GM19452 (cell line): ENCODE results near the gene ASMT.
"Not testable (repeated sequence)": the region's sequence is repeated elsewhere in the genome, so short reads cannot be mapped to it uniquely, and the experiment has no call there.

Experiments
- ATAC-seq: cut with Tn5 transposase; IDR thresholded peaks from one replicate; pipeline ENCODE4 v1.9.1; 2021; ENCODE audit not compliant: unreplicated experiment

The ASMT gene

DNA sequence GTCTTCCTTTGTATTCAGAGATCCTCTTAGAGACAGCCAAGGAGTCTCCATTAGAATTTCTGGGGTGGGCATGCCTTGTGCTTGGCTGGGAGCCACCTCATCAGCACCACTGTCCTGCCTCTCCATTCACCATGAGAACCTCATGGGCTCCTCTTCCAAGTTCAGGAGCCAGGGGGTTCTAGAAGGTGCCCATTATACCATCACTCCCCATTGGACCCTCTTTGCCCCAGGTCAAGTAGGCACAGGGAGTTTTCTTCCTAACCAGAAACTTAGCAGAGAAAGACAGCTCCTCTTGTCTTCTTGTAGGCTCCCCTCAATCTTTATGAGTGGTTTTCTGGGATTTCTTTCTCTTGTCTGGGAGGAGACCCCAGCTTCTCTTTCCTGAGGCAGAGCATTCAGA is 31.1 kb downstream of the ASMT start:
- ATAC-seq = no peak

DNA sequence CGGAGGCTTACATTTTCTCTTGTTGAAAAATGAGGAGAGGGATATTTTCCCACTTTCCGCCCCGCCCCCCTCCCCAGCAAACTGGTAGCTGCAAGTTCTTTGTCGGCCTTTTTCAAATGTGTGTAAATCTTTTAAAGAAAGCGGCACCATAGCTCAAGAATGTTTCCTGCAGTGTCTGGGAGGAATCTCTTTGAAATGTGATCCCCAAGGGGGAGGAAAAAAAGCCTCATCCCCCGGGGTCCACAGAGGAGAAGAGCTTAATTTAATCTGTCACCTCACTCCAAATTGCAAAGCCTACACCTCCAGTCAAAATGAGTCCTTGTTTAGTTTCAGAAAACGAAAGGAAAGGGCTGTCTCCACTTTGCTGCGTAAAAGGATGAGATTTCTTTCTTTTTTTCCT is 34.8 kb downstream of the ASMT start:
- ATAC-seq = no peak

DNA sequence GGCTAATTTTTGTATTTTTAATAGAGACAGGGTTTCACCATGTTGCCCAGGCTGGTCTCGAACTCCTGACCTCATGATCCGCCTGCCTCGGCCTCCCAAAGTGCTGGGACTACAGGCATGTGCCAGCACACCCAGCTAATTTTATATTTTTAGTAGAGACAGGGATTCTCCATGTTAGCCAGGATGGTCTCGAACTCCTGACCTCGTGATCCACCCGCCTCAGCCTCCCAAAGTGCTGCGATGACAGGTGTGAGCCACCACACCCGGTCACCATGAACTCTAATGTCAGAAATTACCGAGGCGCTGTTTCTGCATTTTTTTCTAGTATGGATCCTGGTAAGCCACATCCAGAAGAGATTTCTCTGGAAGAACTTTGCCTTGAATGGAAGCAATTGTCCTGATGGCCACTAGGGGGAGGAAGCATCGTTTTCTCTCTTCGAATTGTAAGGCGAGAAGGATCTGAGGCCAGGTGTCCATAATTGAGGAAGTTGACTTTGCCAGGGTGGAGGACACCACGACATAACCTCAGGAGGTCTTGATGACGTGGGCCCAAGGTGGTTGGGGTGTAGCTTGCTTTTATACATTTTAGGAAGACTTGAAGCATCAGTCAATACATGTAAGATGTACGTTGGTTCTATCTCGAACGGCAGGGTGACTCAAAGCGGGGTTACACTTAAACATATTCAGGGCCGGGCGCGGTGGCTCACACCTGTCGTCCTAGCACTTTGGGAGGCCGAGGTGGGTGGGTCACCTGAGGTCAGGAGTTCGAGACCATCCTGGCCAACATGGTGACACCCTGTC is 37.4 kb downstream of the ASMT start:
- ATAC-seq = not testable (repeated sequence)

DNA sequence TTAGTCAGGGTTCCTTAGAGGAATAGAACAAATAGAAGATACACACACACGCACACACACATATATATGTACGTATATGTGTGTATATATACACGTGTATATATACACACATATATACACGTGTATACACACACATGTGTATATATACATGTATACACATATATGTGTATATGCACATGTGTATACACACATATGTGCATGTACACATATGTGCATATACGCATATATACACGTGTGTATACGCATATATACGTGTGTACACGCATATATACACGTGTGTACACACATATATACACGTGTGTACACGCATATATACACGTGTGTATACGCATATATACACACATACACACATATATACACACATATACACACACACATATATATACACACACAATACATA is 41.5 kb downstream of the ASMT start:
- no peak for ATAC-seq

DNA sequence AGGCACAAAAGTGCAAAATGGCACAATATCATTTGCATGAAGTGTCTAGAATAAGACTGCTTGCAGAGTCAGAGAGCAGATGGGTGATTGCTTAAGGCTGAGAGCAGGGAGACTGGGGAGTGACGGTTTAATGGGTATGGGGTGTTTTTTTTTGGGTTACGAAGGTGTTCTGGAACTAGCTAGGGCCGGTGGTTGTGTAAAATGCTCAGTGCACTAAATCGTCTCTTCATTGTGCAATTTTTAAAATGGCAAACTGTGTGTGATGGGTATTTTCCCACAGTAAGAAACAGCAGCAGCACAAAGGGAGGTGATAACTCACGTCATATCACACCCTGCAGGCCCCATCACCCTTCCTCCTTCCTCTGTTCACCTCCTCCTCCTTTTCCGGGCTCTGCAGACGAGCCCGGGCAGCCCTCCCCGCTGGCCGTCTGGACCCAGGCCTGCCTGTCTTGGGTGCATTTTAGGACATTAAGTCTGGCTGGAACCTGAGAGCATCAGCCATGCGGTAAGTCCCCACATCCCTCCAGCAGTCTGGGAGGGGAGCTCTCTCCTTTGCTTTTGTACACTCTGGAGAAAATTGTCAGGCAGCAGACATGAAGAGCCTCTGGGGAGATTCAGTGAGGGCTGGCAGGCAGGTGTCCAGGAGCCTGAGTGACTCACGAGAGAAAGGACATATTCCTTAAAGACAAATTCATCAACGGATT is 42.7 kb downstream of the ASMT start:
- ATAC-seq = peak; percentile 39

DNA sequence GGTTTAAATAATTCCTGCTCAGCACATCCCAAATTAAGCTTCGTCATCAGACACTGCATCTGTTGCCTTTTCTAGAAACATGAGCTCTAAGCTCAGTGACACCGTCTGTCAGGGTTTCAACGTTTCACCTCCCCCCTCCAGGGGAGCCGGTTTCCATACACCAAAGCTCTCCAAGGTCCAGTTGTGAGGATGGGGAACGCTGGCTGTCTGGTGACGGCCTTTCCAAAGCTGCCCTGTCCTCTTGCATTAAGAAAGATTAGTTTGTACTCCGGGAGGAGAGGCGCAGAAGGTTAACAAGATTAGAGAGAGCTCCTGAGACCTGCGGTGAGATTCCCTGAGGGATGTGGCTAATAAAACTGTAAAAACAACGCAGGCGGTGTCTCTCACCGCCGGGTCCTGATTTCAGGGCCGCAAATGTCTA is 43.2 kb downstream of the ASMT start:
- no peak for ATAC-seq

DNA sequence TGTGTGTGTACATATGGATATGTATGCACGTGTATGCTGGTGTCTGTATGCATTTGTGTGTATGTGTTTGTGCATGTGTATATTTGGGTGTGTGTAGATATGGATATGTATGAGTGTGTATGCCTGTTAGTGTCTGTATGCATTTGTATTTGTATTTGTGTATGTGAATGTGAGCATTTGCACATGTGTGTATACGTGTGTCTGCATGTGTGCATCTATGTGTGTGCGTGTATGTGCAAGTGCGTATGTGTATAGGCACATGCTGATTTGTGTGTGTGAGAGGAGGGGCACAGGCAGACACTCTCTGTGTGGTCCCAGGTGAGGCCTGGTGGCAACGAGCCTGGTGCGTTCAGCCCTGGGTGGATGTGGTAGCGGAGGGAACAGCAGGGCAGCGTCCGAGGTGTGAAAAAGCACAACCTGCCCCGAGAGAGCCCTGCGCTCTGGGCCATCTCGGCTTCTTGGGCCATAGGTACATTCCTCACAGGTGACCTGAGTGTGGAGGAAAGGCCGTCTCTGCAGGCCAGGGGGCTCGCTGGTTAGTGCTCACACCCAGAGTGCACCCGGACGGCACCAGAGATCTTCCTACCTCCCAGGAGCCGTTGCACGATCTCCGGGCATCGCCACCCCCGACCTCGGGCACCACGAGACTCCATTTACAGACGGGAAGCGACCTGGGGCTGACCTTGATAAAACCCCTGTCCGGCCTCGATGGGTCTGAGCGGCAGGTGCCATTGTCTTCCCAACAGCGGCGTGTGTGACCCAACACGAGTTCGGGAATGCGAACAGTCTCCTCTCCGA is 45.0 kb downstream of the ASMT start:
- ATAC-seq = no peak

DNA sequence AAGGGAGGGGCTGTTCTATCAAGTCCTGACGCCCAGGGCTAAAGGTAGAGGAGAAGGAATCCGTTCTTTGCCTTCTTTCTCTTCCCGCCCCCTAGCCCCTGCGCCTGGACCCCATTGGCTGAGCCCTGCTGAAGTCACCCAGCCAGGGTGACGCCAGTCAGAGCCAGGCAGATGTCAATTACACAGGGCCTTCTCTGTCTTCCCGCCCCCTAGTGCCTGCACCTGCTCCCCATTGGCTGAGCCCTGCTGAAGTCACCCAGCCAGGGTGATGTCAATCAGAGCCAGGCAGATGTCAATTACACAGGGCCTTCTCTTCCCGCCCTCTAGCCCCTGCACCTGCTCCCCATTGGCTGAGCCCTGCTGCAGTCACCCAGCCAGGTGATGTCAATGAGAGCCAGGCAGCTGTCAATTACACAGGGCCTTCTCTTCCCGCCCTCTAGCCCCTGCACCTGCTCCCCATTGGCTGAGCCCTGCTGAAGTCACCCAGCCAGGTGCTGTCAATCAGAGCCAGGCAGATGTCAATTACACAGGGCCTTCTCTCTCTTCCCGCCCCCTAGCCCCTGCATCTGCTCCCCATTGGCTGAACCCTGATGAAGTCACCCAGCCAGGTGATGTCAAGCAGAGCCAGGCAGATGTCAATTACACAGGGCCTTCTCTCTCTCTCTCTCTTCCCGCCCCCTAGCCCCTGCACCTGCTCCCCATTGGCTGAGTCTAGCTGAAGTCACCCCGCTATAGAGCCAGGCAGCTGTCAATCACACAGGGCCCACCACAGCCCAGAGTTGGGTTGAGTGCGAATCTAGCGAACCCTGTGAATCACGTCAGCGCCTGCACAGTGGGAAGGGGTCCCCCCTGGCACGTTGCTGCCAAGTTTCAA is 46.4 kb downstream of the ASMT start:
- peak; percentile 88 for ATAC-seq

DNA sequence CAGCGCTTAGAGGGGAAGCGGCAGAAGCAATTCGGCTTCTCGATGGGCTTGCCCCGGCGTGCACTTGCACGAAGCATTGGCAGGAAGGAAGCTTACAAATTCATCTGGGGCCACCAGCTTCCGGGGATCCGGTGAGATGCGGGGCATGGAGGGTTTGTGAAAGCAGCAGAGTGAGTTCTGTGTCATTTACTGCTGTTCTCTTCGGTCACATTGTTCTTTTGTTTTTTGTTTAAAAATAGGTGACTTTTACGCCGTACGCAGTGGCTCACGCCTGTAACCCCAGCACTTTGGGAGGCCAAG is 47.0 kb downstream of the ASMT start:
- ATAC-seq = no peak

DNA sequence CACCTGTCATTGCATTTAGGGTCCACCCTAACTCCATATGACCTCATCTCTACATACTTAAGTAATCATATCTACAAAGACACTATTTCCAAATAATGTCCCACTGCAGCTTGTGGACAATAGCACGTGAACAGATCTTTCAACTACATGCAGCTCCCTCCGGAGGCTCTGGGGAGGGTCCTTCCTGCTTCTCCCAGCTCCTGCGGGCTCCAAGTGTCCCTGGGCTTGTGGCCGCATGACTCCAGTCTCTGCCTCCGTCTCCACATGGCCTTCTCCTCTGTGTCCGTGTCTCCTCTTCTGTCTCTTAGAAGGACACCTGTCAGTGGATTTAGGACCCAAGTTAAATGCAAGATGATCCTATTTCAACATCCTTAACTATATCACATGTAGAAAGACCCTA is 52.7 kb downstream of the ASMT start:
- no peak for ATAC-seq

DNA sequence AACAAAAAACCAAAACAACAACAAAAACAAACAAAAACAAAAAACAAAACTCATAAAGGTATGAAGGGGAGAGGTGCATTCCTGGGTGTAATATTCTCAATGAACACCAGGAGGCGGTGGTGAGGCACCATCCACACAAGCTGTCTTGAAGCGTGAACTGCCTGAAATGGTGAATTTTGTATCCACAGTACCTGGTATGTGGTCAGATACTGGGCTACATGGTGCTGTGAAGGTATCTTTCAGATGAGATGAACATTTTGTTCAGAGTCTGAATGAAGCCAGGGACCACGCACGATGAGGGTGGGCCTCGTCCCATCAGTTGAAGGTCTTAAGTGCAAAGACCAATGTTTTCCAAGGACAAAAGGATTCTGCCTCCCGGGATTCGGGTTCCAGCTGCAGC is 58.5 kb downstream of the ASMT start:
- no peak for ATAC-seq

DNA sequence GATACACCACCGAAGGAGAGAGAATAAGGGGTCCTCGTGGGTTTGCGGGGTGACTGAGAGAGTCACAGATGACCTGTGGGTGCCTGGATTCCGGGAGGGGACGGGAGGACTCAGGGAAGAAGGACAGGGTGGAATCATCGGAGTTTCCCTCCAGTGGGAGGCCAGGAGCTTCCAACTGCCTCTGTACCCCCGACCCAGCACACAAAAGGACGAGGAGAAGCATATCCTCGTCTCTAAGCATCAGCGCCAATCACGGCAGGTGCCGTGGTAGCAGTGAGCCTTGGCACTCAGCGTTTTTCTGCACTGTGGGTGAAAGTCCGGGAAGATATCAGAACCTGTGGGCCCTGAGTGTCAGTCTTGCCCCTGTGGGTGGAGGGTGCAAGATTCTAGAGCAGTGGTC is 62.0 kb downstream of the ASMT start:
- no peak for ATAC-seq

DNA sequence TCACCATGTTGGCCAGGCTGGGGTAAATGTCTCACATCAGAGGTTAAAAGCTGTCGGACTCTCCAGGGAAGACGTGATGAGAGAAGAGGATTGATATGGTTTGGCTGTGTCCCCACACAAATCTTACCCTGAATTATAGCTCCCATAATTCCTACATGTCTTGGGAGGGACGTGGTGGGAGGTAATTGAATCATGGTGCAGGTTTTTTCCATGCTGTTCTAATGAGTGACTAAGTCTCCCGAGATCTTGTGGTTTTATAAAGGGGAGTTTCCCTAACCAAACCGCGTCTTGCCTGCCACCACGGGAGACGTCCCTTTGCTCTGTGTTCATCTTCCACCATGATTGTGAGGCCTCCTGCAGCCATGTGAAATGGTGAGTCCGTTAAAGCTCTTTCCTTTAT is 64.4 kb downstream of the ASMT start:
- ATAC-seq = no peak

DNA sequence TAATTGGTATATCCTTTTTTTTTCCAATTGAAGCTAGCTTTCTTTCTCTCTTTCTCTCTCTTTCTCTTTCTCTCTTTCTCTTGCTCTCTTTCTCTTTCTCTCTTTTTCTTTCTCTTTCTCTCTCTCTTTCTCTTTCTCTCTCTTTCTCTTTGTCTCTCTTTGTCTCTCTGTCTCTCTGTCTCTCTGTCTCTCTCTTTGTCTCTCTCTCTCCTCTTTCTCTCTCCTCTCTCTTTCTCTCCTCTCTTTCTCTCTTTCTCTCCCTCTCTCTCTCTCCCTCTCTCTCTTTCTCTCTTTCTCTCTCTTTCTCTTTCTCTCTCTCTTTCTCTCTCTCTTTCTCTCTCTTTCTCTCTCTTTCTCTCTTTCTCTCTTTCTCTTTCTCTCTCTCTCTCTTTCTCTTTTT is 66.6 kb downstream of the ASMT start:
- ATAC-seq = no peak

DNA sequence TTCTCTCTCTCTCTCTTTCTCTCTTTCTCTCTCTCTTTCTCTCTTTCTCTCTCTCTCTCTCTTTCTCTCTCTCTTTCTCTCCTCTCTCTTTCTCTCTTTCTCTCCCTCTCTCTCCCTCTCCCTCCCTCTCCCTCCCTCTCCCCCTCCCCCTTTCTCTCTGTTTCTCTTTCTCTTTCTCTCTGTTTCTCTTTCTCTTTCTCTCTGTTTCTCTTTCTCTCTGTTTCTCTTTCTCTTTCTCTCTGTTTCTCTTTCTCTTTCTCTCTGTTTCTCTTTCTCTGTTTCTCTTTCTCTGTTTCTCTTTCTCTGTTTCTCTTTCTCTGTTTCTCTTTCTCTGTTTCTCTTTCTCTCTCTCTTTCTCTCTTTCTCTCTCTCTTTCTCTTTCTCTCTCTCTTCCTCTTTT is 67.0 kb downstream of the ASMT start:
- not testable (repeated sequence) for ATAC-seq

DNA sequence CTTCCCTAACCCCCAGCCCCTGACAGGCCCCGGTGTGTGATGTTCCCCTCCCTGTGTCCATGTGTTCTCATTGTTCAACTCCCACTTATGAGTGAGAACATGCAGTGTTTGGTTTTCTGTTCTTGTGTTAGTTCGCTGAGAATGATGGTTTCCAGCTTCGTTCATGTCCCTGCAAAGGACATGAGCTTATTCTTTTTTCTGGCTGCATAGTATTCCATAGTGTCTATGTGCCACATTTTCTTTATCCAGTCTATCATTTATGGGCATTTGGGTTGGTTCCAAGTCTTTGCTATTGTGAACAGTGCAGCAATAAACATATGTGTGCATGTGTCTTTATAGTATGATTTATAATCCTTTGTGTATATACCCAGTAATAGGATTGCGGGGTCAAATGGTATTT is 67.6 kb downstream of the ASMT start:
- ATAC-seq = not testable (repeated sequence)

DNA sequence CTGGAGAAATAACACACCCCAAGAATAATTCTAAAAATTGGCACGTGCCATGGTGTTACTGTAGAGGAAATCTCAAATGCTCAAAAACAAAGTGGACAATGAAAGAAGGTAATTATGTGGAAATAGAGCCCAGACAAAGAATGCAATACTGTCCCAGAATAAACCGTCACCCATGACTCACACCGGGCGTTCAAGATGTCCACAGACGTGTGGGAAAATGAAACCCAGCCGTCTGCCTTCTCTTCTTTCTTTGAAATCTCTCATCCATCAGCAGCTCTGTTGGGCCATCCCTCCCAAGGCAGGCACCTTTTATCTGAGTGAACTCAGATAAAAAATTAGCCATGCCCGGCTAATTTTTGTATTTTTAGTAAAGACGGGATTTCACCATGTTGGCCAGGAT is 70.0 kb downstream of the ASMT start:
- not testable (repeated sequence) for ATAC-seq

DNA sequence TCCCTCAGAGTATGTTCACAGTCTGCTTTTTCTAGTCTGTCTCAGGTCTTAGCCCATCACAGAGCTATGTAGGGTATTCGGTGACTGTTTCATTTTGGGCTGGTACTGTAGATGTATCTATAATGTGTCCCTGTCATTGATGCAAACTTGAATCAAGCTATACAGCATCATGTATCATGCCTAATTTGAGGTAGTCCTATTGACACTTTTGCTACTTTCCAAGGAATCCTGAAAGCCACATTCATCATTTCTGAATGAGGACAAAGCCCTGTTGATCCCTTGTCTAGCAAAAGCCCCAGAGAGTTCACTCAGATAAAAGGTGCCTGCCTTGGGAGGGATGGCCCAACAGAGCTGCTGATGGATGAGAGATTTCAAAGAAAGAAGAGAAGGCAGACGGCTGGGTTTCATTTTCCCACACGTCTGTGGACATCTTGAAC is 70.6 kb downstream of the ASMT start:
- not testable (repeated sequence) for ATAC-seq

DNA sequence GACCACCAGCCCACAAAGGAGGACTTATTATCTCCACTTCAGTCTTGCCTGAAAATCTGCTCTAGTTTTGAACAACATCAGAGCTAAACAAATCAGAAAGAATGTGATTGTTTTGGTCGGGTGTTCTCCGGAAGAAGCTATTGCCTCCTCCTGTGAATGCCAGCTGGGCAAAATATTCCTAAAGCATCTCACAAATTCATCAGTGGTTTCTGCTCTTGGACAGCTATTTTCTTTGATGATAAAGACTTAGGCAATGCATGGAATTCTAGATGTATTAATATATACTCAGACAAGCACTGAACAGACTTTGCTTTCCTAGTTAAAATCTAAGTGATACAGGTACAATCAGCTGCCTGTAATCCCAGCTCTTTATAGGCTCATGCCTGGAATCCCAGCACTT is 71.8 kb downstream of the ASMT start:
- no peak for ATAC-seq
